Tibial nerve (tissue), 4 donors: ENCODE measurements around the gene NUTF2.

ENCODE experiments used
- EP300 ChIP-seq, 2 donors: sonication (generic); formaldehyde crosslinking; IDR thresholded peaks; one replicate each; pipeline ENCODE4 v1.6.1; 2017; ENCODE audit warnings: antibody characterized with exemption in 2 of 2, mild to moderate bottlenecking in 1 of 2
- POLR2A ChIP-seq, 2 donors: fragments of 450-650 bp; IDR thresholded peaks; one replicate each; pipeline ENCODE4 v1.6.1; 2017; ENCODE audit warnings: antibody characterized with exemption in 2 of 2, mild to moderate bottlenecking in 2 of 2, moderate library complexity in 2 of 2
- TF ChIP-seq, protein P1 (sequence below), 5 experiments: fragments of 200-600 bp in 3 of 5; fragments of 450-650 bp in 2 of 5; sonication (generic) in 3 of 5; IDR thresholded peaks; one replicate each; pipeline ENCODE4 v1.5.1; 2016 to 2019; ENCODE audit warnings: antibody characterized with exemption in 5 of 5, mild to moderate bottlenecking in 3 of 5, moderate library complexity in 2 of 5

- TF ChIP-seq, protein P1, sequence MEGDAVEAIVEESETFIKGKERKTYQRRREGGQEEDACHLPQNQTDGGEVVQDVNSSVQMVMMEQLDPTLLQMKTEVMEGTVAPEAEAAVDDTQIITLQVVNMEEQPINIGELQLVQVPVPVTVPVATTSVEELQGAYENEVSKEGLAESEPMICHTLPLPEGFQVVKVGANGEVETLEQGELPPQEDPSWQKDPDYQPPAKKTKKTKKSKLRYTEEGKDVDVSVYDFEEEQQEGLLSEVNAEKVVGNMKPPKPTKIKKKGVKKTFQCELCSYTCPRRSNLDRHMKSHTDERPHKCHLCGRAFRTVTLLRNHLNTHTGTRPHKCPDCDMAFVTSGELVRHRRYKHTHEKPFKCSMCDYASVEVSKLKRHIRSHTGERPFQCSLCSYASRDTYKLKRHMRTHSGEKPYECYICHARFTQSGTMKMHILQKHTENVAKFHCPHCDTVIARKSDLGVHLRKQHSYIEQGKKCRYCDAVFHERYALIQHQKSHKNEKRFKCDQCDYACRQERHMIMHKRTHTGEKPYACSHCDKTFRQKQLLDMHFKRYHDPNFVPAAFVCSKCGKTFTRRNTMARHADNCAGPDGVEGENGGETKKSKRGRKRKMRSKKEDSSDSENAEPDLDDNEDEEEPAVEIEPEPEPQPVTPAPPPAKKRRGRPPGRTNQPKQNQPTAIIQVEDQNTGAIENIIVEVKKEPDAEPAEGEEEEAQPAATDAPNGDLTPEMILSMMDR (IDR thresholded peaks at IDR 0.05), result no peak
- TF ChIP-seq POLR2A (IDR thresholded peaks at IDR 0.05), result no peak
- TF ChIP-seq EP300 (IDR thresholded peaks at IDR 0.05), result no peak
Measured at GRCh38 chr16:67885545-67885944, 38.8 kb downstream of the NUTF2 start.
